GM21723 (cell line): Measurements from ENCODE around the gene EVI5.

Experiments used
- ATAC-seq: cut with Tn5 transposase; IDR thresholded peaks from one replicate; pipeline ENCODE4 v1.9.1; 2021; ENCODE audit warnings: mild to moderate bottlenecking, moderate library complexity; ENCODE audit not compliant: unreplicated experiment

EVI5 gene

DNA sequence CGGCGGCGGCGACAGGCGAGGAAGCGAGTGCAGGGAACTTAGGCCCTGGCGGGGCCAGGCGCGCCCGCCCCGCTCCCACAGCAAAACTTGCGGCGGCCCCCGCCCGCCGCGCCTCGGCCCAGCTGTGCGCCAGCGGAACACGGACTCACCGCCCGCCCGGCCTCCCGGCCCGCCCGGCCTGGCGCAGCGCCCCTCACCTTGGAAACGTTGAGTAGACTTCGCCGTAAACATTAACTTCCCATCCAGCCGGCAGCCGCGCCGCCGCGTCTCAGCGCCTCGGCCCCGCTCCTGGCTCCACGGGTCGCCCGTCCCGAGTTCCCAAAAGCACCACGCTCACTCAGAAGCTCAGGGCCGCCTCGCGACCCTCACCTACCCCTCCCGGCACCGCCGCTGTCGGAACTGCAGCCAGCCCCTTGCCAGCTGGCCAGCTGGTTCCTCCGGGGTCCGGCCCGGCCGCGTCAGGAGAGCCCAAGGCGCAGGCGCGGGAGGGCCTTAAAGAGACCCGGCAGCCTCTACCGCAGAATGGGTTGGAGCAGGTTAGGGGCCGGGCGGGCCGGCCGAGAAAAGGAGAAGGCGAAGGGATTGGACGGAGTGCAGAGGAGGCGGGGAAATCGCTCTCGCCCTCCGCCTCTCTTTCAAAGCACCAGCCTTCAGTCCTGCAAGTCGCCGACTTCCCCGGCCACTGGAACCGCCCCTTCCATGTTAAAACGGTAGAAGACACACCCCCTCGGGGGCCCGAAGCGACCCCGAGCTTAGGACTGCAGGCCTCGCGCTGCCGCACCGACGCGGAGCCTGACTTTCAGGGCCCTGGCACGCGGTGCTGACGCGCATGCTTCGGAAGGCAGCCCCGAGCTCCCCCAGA lies at the start of gene EVI5:
EVI5 (minus strand) TSS at position 470 of the 862 bp plus-strand sequence. CDS start 48,562 bp downstream, outside the sequence.
- peak; percentile 94 for ATAC-seq

DNA sequence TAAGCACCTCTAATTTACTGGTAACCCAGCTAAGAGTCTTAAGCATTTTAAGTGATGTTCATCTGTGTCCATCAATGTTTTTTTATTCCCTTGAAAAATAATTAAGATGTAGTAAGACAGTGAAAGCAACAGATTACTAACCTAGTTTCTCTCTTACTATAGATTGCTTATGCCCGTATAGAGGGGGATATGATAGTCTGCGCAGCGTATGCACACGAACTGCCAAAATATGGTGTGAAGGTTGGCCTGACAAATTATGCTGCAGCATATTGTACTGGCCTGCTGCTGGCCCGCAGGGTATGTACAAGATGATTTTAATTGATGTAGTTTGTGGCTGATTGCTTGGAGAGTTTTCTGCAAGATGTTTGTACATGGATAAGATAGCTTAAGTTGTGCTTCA lies 49.7 kb upstream of the EVI5 start:
- ATAC-seq, result no peak

DNA sequence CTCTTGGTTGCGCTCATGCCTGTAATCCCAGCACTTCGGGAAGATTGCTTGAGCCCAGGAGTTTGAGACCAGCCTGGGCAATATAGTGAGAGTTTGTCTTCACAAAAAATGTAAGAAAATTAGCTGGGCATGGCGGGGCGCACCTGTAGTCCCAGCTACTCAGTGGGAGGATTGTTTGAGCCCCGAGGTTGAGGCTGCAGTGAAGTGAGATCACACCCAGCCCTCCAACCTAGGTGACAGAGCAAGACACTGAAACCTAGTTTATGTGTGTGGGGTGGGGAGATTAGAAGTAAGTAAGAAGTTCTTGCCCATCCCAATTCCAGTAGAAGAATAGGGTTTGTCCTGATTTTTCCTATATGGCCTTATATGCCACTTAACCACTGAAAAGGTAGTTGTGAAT lies 48.9 kb upstream of the EVI5 start:
- ATAC-seq, result no peak

DNA sequence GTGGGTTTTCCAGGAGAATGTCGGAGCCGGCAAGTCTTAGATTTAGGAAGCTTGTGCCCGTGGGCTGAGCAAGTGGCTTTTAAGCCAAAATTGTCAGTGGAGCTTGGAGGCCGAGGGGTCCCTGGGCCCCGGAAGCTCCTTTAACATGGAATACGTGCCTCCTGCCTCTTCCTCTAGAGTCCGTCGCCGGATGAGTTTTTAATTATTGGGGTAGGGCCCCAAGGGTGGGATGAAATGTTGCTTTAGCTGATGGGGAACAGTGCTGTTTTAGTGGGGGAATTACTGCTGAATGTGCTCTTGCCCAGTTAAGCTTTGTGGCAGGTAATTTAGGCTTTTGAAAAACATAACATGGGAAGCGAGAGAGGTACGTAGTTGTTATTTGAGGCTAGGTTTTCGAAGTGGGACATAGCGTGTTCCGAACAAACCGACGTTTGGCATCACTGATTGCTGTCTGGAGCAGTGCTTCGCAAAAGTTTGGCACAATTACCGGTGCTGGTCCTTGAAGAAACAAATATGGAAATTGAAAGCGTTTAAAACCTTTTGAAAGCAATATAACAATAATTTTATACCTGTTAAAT lies 47.7 kb upstream of the EVI5 start:
- no peak for ATAC-seq

DNA sequence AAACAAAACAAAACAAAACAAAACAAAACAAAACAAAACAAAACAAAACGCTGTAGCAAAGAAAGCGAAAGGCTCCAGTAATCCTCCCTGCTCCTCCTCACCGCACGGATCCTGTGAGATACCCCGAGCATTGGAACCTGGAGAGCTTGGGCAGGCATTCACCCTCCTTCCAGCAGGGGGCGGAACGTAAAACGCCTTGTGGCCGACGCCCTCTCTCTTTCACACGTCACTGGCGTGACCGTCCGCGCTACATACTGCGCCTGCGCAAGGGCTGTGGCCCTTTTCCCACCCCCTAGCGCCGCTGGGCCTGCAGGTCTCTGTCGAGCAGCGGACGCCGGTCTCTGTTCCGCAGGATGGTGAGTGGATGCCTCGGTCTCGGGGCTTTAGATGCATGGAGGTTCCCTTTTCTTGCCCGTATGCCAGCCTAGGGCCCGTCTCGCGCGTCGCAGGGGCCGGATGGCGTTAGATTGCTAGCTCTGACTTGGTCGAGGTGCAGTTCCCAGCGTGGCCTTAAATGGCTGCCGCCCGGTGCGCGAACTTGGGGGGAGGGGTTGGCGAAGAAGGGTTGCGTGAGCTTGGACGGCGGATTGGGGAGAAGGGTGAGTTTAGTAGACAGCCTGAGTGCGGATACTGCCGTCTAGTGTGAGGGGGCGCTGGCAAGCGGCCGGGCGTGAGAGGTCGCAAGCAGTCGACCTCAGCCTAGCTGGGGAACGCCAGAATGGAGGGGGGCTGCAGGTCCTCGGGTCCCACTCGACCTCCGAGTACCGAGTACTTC lies 47.0 kb upstream of the EVI5 start, which contains the start of gene RPL5:
RPL5 (plus strand) TSS at position 279 of the 775 bp plus-strand sequence; CDS start at position 354, 75 bp downstream.
- peak; percentile 92 for ATAC-seq

DNA sequence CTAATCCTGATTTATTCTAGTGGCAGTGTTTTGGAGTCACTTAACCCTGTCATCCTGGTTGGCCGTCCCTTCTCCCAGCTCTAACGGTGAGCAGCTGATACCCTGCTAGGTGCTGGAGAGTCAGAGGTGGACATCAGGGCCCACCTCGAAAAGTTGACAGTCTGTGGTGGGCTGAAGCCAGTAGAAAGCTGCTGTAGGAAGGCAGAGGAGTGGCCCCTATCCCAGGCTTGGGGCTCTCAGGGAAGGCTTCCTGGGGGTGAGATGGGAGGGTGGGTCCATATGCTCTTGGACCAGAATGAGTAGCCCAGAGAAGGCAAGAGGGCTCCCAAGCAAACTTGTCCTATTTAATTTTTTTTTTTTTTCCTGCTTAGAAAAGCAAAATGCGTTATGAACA lies 46.5 kb upstream of the EVI5 start:
- peak; percentile 2 for ATAC-seq

DNA sequence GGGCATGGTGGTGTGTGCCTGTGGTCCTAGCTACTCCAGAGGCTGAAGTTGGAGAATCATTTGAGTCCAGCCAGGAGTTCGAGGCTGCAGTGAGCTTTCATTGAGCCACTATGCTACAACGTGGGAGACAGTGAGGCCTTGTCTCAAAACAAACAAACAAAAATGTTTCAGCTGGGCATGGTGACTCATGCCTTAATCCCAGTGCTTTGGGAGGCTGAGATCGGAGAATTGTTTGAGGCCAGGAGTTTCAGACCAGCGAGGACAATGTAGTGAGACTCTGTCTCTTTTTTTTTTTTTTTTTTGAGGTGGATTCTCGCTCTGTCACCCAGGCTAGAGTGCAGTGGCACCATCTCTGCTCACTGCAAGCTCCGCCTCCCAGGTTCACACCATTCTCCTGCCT lies 41.9 kb upstream of the EVI5 start:
- ATAC-seq, result no peak

DNA sequence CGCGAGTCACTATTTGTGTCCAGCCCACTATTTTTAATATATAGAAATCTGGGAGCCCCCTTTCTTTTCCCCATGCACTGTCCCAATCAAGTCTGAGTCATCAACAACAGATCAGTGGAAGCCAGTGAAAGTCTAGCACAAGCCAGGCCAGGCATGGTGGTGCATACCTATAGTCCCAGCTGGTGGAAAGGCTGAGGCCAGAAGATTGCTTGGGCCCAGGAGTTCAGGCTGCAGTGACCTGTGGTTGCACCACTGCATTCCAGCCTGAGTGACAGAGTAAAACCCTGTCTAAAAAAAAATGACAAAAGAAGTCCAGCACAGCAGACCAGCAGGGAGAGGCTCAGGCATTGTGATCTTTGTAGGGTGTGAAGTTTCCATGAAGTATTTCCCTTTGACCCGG lies 38.0 kb upstream of the EVI5 start:
- ATAC-seq, result no peak

DNA sequence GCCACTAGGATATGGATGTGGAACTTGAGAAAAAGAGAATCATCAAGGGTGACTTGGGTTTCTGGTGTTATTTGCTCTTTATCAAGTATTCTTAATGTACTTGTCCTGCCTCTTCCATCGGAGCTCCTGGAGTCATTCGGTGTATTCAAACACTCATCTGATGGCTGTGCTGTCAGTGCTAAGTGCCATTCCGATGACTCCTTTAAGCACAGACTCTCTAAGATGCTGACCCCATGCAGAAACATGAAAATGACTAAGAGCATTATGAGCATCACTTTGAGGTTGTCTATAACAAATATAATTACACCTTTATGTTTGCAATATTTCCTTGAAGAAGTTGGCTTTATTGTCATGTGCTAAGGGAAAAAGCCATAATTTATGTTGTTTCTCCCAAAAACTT lies 35.6 kb upstream of the EVI5 start:
- no peak for ATAC-seq

DNA sequence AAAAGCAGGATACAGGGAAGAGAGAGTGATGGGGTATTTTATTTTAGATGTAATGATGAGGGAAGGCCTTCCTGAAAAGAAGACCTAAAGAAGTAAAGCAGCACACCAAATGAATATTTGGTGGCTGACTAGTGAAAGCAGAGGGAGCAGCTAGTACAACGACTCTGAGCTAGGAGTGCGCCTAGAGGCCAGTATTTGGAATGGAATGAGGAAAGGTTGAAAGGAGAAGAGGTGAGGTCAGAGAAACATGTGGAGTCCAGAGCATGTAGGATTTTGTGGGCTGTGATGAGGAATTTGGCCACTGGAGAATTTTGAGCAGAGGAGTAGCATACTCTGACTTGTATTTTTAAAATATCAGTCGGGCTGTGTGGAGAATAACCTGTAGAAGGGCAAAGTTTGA lies 35.1 kb upstream of the EVI5 start:
- no peak for ATAC-seq

DNA sequence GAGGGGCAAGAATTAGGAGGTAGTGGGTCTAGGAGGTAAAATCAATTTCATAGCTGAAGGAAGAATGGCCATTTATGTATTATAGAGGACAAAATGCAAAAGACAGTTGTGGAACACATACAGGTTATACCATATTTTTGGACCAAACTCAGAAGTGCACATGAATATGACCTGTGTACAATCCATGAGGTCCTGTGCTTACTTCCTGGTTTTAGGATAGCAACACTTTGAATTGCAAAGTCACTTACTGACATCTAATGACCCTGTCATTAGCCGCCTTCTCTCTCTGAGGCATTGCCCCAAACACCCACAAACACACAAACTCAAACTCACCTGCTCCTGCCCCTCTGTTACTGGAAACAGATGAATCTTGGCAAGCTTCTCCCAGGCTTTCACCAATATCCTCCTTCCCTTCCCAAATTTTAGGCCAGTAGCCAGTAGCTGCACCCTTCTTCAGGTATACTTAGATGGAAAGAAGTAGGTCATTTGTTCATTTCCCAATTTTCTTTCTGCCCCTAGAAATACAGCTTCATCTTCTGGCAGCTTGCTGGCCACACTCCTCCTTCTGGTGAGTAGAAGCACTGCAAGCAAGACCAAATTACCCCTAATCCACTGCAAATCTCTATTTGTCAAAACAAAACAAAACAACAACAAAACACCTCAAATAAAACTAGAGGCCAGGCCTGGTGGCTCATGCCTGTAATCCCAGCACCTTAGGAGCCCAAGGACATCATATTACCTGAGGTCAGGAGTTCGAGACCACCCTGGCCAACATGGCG lies 33.3 kb upstream of the EVI5 start:
- peak; percentile 74 for ATAC-seq

DNA sequence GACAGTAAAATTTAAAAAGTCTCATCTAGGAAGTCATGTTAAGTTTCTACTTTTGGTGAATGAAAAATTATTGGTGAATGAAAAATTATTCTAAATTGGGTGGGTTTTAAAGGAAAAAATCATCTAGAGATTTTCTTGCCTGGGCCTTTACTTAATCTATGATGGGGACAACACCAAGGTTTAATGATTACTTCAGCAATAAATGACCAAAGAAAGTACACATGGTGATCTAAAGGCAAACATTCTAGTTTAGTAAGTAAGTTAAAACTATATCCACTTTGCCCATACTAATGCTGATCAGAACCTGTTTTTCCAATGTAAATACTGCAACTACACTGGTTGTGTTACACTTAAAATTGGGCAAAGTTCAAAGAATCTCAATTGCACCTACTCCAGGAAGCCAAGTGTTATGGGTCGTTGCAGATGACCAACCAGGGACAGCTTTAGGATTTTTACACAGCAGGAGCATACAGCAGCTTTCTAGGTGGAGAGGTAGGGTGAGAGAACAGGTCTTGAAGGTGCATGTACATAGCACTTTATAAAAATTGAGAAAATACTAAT lies 32.3 kb upstream of the EVI5 start:
- ATAC-seq, result no peak

DNA sequence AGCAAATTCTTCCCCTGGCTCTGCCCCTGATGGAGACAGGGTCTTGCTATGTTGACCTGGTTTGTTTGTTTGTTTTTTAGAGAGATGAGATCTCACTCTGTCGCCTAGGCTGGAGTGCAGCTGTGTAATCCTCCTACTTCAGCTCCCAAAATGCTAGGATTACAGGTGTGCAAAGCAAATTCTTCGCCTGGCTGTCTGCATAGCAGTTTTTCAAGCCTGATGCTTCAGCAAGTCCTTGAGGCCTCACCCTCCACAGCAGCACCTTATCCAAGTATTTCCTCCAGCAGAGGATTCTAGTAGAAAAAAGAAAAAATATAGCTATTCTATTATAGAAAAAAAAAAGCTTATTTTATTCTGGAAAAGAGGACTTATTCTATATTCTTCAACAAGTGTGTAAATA lies 31.8 kb upstream of the EVI5 start:
- no peak for ATAC-seq

DNA sequence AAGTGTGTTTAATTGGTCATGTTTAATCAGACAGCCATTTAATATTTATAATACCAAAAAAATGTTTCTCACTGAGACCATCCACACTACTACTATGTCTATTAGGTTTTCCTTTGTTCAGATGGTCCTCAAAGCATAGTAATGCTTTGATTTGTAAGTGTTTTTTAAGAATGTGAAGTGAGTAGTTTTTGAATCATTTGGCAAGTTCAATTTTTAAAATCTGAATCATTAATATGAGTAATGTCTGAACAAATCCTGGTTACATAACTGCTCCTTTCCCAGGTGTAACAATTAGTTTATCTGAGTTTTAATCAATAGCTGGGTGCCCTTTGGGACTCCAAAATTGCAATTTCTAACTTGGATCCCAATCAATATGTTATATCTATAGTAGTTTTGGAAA lies 23.5 kb upstream of the EVI5 start:
- ATAC-seq, result no peak

DNA sequence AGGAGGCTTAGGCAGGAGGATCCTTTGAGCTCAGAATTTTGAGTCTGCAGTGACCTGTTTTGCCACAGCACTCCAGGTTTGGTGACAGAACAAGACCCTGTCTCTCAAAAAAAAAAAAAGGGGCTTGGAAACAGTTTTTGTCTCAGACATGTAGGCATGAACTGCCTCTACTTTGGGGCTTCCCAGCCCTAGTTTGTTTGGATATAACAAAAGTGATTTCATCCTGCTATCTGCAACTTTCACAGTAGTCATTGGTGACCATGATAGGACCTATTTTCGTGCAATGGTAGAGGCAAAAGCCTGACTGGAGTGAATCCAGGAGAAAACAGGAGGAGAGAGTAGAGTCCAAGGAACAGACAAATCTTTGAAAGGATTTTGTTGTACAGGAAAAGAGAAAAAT lies 20.3 kb upstream of the EVI5 start:
- ATAC-seq, result no peak

DNA sequence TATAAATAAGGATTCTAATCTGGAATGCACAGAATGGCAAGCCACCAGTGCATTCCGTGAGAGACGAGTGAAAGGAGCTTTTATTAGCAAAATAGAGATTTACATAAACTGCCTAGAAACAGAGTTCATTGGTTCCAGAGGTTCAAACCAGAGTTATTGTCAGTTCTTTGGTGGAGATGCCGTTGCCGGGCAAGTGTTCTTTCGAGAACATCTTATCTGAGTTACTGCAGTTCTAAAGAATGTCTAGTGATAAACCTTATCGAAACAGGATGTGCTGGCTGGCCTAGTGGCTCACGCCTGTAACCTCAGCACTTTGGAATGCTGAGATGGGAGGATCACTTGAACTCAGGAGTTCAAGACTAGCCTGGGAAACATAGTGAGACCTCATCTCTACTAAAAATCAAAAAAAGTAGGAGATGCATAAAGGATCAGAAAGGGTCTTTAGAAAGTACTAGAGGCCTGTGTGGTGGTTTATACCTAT lies 19.9 kb upstream of the EVI5 start:
- no peak for ATAC-seq

DNA sequence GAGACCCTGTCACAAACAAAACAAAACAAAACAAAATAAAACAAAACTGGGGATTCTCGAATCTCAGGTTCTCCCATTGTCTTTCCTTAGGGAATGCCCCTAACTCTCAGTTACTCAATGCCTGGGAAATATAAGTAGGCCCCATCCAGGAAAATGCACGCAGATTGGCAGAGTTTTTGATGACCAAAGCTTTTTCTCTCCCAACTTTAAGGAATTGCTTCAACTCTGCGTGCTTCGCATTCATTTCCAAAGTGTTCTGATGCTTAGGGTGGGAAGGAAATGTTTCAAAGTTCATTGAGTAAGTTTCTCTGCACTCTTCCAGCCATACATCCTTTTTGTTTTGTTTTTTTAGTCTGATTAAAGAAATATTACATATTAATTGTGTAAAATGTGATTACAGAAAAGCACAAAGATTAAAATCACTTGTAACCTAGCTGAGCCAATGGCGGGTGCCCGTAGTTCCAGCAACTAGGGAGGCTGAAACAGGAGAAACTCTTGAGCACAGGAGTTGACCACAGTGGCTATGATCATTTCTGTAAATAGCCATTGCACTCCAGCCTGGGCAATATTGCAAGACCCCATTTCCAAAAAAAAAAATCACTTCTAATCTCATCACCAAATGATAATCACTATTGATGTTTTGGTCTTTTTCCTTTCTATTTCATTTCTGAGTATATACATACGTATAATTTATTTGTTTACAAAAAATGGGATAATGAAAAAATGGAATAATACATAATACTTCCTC lies 18.4 kb upstream of the EVI5 start:
- ATAC-seq, result no peak

DNA sequence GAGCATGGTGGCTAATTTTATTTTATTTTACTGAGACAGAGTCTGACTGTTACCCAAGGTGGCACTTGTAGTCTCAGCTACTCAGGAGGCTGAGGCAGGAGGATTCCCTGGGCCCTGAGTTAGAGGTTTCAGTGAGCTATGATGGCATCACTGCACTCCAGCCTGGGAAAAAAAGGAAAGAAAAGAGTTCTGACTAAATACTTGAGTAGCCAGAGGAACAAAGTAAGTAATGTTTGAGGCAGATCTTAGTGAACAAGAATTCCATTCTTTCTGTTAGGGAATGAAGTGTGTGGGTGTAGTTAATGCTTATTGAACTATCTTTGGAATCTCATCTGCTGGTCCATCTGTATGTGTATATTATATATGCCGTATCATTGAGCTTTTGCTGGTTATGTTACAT lies 13.1 kb upstream of the EVI5 start:
- no peak for ATAC-seq

DNA sequence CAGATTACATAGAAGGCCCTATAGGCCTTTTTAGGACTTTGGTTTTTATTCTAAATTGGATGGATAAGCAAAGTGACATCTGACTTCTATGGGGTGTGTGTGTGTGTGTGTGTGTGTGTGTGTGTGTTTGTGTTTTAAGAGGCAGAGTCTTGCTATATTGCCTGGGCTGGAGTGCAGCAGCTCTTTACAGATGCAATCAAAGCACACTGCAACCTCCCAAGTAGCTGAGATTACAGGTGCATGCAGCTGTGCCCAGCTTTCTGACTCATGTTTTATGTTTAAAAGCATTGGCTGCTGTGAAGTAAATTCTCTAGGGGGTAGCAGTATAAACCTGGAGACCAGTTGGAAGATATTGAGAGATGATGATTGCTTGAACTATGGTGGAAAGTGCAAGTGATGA lies 12.4 kb upstream of the EVI5 start:
- no peak for ATAC-seq

DNA sequence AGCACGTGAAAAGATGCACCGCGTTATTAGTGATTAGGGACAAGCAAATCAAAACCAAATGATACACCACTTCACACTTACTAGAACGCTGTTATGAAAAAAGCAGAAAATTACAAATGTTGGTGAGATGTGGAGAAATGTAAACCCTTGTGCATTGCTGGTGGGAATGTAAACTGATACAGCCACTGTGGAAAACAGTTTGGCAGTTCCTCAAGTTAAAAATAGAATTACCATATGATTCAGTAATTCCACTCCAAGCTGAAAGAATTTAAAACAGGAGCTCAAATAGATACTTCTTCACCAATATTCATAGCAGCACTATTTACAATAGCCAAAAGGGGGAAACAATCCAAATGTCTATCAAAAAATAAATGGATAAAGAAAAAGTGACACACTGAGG lies 10.3 kb upstream of the EVI5 start:
- no peak for ATAC-seq
